GM23338 (cell line): ENCODE measurements around the gene MMP19. TPM values are rescaled to one million over a fixed set of nuclear protein-coding genes. Genes with fewer than 3 reads are reported as not detected.

ENCODE experiments used
- ATAC-seq: fragments of 200-7000 bp; cut with Tn5 transposase; 3 replicates; pipeline ENCODE4 v1.9.1; 2020
- DNase-seq: peaks from one replicate; pipeline ENCODE4 v3.0.0-alpha.2; 2015; ENCODE audit warnings: low spot score
- H2AFZ ChIP-seq: fragments of 200-600 bp; sonication (generic); 2 replicates; pipeline ENCODE4 v1.8.0; 2016; ENCODE audit warnings: antibody characterized with exemption, mild to moderate bottlenecking, moderate library complexity
- H3F3A ChIP-seq: fragments of 200-600 bp; sonication (generic); replicated peaks from 2 replicates; pipeline ENCODE4 v1.8.0; 2017; ENCODE audit warnings: antibody characterized with exemption, mixed run types, low read depth
- H3K27ac ChIP-seq: fragments of 200-600 bp; sonication (generic); 2 replicates; pipeline ENCODE4 v1.6.1; 2016; ENCODE audit warnings: low read depth
- H3K27me3 ChIP-seq: fragments of 200-600 bp; sonication (generic); 2 replicates; pipeline ENCODE4 v1.8.0; 2016; ENCODE audit warnings: mild to moderate bottlenecking, mixed run types, moderate library complexity; ENCODE audit not compliant: insufficient read depth
- H3K36me3 ChIP-seq: fragments of 200-600 bp; sonication (generic); 2 replicates; pipeline ENCODE4 v1.8.0; 2016; ENCODE audit warnings: mild to moderate bottlenecking; ENCODE audit not compliant: insufficient read depth
- H3K4me1 ChIP-seq: fragments of 200-600 bp; sonication (generic); 2 replicates; pipeline ENCODE4 v1.8.0; 2016; ENCODE audit warnings: mild to moderate bottlenecking, moderate library complexity; ENCODE audit not compliant: insufficient read depth
- H3K4me2 ChIP-seq: fragments of 200-600 bp; sonication (generic); 2 replicates; pipeline ENCODE4 v1.7.1; 2017; ENCODE audit warnings: mixed run types
- H3K4me3 ChIP-seq: fragments of 200-600 bp; sonication (generic); 2 replicates; pipeline ENCODE4 v1.6.1; 2016; ENCODE audit warnings: mixed run types
- H3K79me2 ChIP-seq: fragments of 200-600 bp; sonication (generic); replicated peaks from 2 replicates; pipeline ENCODE4 v1.8.0; 2017; ENCODE audit warnings: mild to moderate bottlenecking; ENCODE audit not compliant: insufficient read depth
- H3K9me2 ChIP-seq: fragments of 200-600 bp; sonication (generic); 2 replicates; pipeline ENCODE4 v1.8.0; 2017; ENCODE audit not compliant: insufficient read depth
- H4K20me1 ChIP-seq: fragments of 200-600 bp; sonication (generic); replicated peaks from 2 replicates; pipeline ENCODE4 v1.8.0; 2017; ENCODE audit warnings: mild to moderate bottlenecking; ENCODE audit not compliant: insufficient read depth
- H3K27ac Mint-ChIP-seq: 2 replicates; pipeline ENCODE4 v1.8.0; 2020; ENCODE audit warnings: inconsistent platforms, mild to moderate bottlenecking, moderate library complexity, mixed read lengths
- H3K27me3 Mint-ChIP-seq: 3 replicates; pipeline ENCODE4 v1.8.0; 2022; ENCODE audit warnings: low read depth, mild to moderate bottlenecking, moderate library complexity, mixed read lengths, inconsistent platforms; ENCODE audit not compliant: insufficient read depth, poor library complexity
- H3K36me3 Mint-ChIP-seq: 3 replicates; pipeline ENCODE4 v1.8.0; 2021; ENCODE audit warnings: low read depth, mild to moderate bottlenecking, inconsistent platforms, moderate library complexity, mixed read lengths
- H3K4me1 Mint-ChIP-seq: 3 replicates; pipeline ENCODE4 v1.8.0; 2020; ENCODE audit warnings: mild to moderate bottlenecking, inconsistent platforms, mixed read lengths
- H3K4me3 Mint-ChIP-seq: 3 replicates; pipeline ENCODE4 v1.8.0; 2021; ENCODE audit warnings: moderate library complexity, mild to moderate bottlenecking, inconsistent platforms, mixed read lengths
- H3K9me3 Mint-ChIP-seq: 3 replicates; pipeline ENCODE4 v1.8.0; 2020; ENCODE audit warnings: moderate library complexity, mild to moderate bottlenecking, inconsistent platforms, mixed read lengths
- ETS1 ChIP-seq: IDR thresholded peaks from 2 replicates; pipeline ENCODE4 v1.6.1; 2016; ENCODE audit warnings: antibody characterized with exemption
- JUNB ChIP-seq: IDR thresholded peaks from one replicate; pipeline ENCODE4 v1.6.1; 2016; ENCODE audit warnings: antibody characterized with exemption; ENCODE audit not compliant: unreplicated experiment
- POLR2AphosphoS5 ChIP-seq: IDR thresholded peaks from 2 replicates; pipeline ENCODE4 v1.6.1; 2016; ENCODE audit warnings: antibody characterized with exemption, low read depth
- STAT1 ChIP-seq: IDR thresholded peaks from one replicate; pipeline ENCODE4 v1.6.1; 2016; ENCODE audit warnings: antibody characterized with exemption; ENCODE audit not compliant: unreplicated experiment
- polyA plus RNA-seq: library from polyadenylated mRNA; unstranded; fragments of >200 nt; fragmentation: Nextera tagmentation; extraction: Ambion mirVana; gene quantifications from 2 replicates; pipeline ENCODE4 v1.2.1, GENCODE V29; 2016
- total RNA-seq: library from RNA; depleted of rRNA; stranded (reverse); fragments of >200 nt; shearing (Covaris generic); gene quantifications from 2 replicates; pipeline ENCODE4 v1.2.3, GENCODE V29; 2014
- TF ChIP-seq, protein P1 (sequence below), 2 experiments: fragments of 200-600 bp in 1 of 2; sonication (generic) in 1 of 2; conservative IDR thresholded peaks; 2 replicates each; pipeline versions ENCODE4 v1.5.1 to v1.6.1; 2016 to 2017; ENCODE audit warnings: antibody characterized with exemption in 2 of 2, low read depth in 2 of 2, mild to moderate bottlenecking in 2 of 2, moderate library complexity in 1 of 2
- TF ChIP-seq, protein P2 (sequence below): IDR thresholded peaks from one replicate; pipeline ENCODE4 v1.6.1; 2018; ENCODE audit warnings: antibody characterized with exemption; ENCODE audit not compliant: unreplicated experiment

Gene MMP19
- total and polyA plus RNA-seq, 2 experiments from 2014 or later: 1.4 to 1.5 TPM

DNA sequence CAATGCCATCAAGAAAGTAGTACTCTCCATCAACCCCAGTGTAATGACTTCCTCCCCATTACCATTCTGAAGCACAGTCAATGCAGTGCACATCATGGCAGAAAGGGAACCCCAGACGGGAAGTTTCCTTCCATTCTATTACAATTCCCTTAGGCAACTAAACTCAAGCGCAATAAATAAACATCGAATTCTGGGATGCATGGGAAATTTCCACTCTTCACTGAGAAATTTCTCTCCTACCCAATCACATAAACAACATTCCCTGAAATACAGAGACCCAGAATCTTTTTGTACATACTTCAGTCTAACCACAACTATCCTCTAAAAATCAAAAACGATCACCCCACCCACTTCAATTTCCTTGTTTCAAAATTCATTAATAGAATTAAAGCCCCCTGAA, 45.2 kb downstream of the MMP19 start (continued):
- TF ChIP-seq, protein P1, sequence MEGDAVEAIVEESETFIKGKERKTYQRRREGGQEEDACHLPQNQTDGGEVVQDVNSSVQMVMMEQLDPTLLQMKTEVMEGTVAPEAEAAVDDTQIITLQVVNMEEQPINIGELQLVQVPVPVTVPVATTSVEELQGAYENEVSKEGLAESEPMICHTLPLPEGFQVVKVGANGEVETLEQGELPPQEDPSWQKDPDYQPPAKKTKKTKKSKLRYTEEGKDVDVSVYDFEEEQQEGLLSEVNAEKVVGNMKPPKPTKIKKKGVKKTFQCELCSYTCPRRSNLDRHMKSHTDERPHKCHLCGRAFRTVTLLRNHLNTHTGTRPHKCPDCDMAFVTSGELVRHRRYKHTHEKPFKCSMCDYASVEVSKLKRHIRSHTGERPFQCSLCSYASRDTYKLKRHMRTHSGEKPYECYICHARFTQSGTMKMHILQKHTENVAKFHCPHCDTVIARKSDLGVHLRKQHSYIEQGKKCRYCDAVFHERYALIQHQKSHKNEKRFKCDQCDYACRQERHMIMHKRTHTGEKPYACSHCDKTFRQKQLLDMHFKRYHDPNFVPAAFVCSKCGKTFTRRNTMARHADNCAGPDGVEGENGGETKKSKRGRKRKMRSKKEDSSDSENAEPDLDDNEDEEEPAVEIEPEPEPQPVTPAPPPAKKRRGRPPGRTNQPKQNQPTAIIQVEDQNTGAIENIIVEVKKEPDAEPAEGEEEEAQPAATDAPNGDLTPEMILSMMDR (conservative IDR thresholded peaks at IDR 0.05; ENCODE audit: low read depth in 2 of 2): no peak
- no peak for TF ChIP-seq ETS1
- no peak for TF ChIP-seq STAT1
- TF ChIP-seq POLR2AphosphoS5: no peak
- TF ChIP-seq, protein P2, sequence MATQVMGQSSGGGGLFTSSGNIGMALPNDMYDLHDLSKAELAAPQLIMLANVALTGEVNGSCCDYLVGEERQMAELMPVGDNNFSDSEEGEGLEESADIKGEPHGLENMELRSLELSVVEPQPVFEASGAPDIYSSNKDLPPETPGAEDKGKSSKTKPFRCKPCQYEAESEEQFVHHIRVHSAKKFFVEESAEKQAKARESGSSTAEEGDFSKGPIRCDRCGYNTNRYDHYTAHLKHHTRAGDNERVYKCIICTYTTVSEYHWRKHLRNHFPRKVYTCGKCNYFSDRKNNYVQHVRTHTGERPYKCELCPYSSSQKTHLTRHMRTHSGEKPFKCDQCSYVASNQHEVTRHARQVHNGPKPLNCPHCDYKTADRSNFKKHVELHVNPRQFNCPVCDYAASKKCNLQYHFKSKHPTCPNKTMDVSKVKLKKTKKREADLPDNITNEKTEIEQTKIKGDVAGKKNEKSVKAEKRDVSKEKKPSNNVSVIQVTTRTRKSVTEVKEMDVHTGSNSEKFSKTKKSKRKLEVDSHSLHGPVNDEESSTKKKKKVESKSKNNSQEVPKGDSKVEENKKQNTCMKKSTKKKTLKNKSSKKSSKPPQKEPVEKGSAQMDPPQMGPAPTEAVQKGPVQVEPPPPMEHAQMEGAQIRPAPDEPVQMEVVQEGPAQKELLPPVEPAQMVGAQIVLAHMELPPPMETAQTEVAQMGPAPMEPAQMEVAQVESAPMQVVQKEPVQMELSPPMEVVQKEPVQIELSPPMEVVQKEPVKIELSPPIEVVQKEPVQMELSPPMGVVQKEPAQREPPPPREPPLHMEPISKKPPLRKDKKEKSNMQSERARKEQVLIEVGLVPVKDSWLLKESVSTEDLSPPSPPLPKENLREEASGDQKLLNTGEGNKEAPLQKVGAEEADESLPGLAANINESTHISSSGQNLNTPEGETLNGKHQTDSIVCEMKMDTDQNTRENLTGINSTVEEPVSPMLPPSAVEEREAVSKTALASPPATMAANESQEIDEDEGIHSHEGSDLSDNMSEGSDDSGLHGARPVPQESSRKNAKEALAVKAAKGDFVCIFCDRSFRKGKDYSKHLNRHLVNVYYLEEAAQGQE: no peak
- no peak for TF ChIP-seq JUNB

DNA sequence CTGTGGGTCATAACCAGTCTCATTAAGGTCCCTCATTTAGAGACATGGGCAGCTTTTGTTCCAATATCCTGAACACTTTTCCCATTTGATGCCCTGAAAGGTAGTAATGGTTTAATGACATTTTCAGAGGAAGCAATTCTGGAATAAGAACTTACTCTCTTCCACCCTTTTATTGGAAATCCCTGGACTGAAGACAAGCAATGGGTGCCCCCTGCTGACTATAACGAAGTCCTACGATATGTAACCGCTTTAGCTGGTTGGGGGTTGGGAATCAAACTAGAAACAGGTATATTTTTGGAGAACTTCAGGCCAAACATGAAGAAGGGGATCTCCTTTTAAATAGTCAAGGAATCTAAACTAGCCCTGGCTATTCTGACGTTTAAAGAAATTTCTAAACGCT, 45.7 kb downstream of the MMP19 start:
- H3K4me1 Mint-ChIP-seq: peaks cover 6% of the 10 kb centered on the region
- peak overlapping the region; percentile 11; the same call in 1 of the 2 replicates for H3K27ac Mint-ChIP-seq
- TF ChIP-seq, protein P1 (conservative IDR thresholded peaks at IDR 0.05; ENCODE audit: low read depth in 2 of 2): peak; percentile 67 to 72
- no peak for TF ChIP-seq ETS1
- no peaks in the 10 kb centered on the region for H3K27me3 Mint-ChIP-seq
- Histone ChIP-seq H3K4me1 (peaks cover 4% of the 10 kb centered on the region; the same call in 1 of the 2 replicates), H4K20me1 (peaks cover 17% of the 10 kb centered on the region), H3K4me3 (no peak overlapping the region), H3K79me2 (peaks cover 32% of the 10 kb centered on the region), H3K27ac (no peak overlapping the region), H3K4me2 (no peak overlapping the region), H2AFZ (no peak overlapping the region), H3K36me3 (peaks cover 48% of the 10 kb centered on the region), H3K9me2 (no peaks in the 10 kb centered on the region), H3F3A (peaks cover 14% of the 10 kb centered on the region), H3K27me3 (no peaks in the 10 kb centered on the region)
- DNase-seq (peak; percentile 83), ATAC-seq (peak; percentile 53; the same call in 2 of the 3 replicates)
- peaks cover 81% of the 10 kb centered on the region for H3K36me3 Mint-ChIP-seq
- H3K9me3 Mint-ChIP-seq: no peaks in the 10 kb centered on the region
- H3K4me3 Mint-ChIP-seq: no peak overlapping the region
